HepG2 (cell line): ENCODE measurements around the gene BPHL. TPM values are rescaled to one million over a fixed set of nuclear protein-coding genes. Genes with fewer than 3 reads are reported as not detected.
A peak's percentile ranks its signal among the peaks of the same experiment; 100 is the strongest.

Source experiments
- AHR ChIP-seq: IDR thresholded peaks from 2 replicates; pipeline ENCODE4 v1.6.1; 2018; ENCODE audit warnings: missing genetic modification reagents, missing compliant biosample characterization
- ARHGAP35 ChIP-seq: sonication (generic); formaldehyde crosslinking; IDR thresholded peaks from 2 replicates; pipeline ENCODE4 v1.9.0; 2022; ENCODE audit warnings: mild to moderate bottlenecking, inconsistent platforms, moderate library complexity, missing genetic modification reagents, borderline replicate concordance
- ATF7 ChIP-seq, 2 experiments: fragments of 450-650 bp in 1 of 2; sonication (generic) in 1 of 2; formaldehyde crosslinking in 1 of 2; IDR thresholded peaks; 2 replicates each; pipeline versions ENCODE4 v1.4.0 to v1.6.1; 2016 to 2020; ENCODE audit warnings: antibody characterized with exemption in 1 of 2, mild to moderate bottlenecking in 1 of 2, missing genetic modification reagents in 1 of 2
- ATF7-NPFF ChIP-seq: sonication (generic); formaldehyde crosslinking; IDR thresholded peaks from 2 replicates; pipeline ENCODE4 v1.8.1; 2023; ENCODE audit warnings: mild to moderate bottlenecking, low read depth, missing genetic modification reagents, moderate library complexity
- FUBP1 ChIP-seq: sonication (generic); formaldehyde crosslinking; IDR thresholded peaks from 2 replicates; pipeline ENCODE4 v1.5.1; 2020; ENCODE audit warnings: missing genetic modification reagents, mild to moderate bottlenecking, borderline replicate concordance
- GLMP ChIP-seq: sonication (generic); formaldehyde crosslinking; IDR thresholded peaks from 2 replicates; pipeline ENCODE4 v1.9.0; 2021; ENCODE audit warnings: missing genetic modification reagents, mild to moderate bottlenecking, borderline replicate concordance
- HOXA3 ChIP-seq: sonication (generic); formaldehyde crosslinking; IDR thresholded peaks from 2 replicates; pipeline ENCODE4 v1.5.0; 2020; ENCODE audit warnings: missing genetic modification reagents
- KLF6 ChIP-seq: IDR thresholded peaks from 2 replicates; pipeline ENCODE4 v1.8.0; 2016; ENCODE audit warnings: missing biosample characterization, missing genetic modification reagents
- MIER3 ChIP-seq: IDR thresholded peaks from 2 replicates; pipeline ENCODE4 v1.6.1; 2016; ENCODE audit warnings: missing compliant biosample characterization, borderline replicate concordance
- NONO ChIP-seq, 2 experiments: fragments of 450-650 bp in 1 of 2; sonication (generic) in 1 of 2; formaldehyde crosslinking in 1 of 2; IDR thresholded peaks in 1 of 2; conservative IDR thresholded peaks in 1 of 2; 2 replicates each; pipeline versions ENCODE4 v1.6.1 to v1.8.0; 2017 to 2022; ENCODE audit warnings: mild to moderate bottlenecking in 1 of 2, missing genetic modification reagents in 1 of 2, moderate library complexity in 1 of 2
- PAX8 ChIP-seq: sonication (generic); formaldehyde crosslinking; IDR thresholded peaks from 2 replicates; pipeline ENCODE4 v1.8.0; 2022; ENCODE audit warnings: mild to moderate bottlenecking, missing genetic modification reagents, borderline replicate concordance
- PHF21A ChIP-seq: sonication (generic); formaldehyde crosslinking; IDR thresholded peaks from 2 replicates; pipeline ENCODE4 v1.5.0; 2020; ENCODE audit warnings: mild to moderate bottlenecking, missing genetic modification reagents
- RARG ChIP-seq: sonication (generic); formaldehyde crosslinking; IDR thresholded peaks from 2 replicates; pipeline ENCODE4 v1.4.0; 2020; ENCODE audit warnings: low read depth, mild to moderate bottlenecking, missing genetic modification reagents
- SMARCE1 ChIP-seq: fragments of 450-650 bp; IDR thresholded peaks from 2 replicates; pipeline ENCODE4 v1.6.1; 2017; ENCODE audit warnings: borderline replicate concordance
- SP4 ChIP-seq: sonication (generic); formaldehyde crosslinking; IDR thresholded peaks from 2 replicates; pipeline ENCODE4 v1.8.1; 2023; ENCODE audit warnings: mild to moderate bottlenecking, missing genetic modification reagents
- ZFAT ChIP-seq: sonication (generic); formaldehyde crosslinking; conservative IDR thresholded peaks from 2 replicates; pipeline ENCODE4 v1.8.1; 2023; ENCODE audit warnings: missing genetic modification reagents, inconsistent platforms
- ZNF3 ChIP-seq: IDR thresholded peaks from 2 replicates; pipeline ENCODE4 v1.7.0; 2017; ENCODE audit warnings: inconsistent platforms
- ZNF619 ChIP-seq: sonication (generic); formaldehyde crosslinking; IDR thresholded peaks from 2 replicates; pipeline ENCODE4 v1.4.0; 2020; ENCODE audit warnings: mild to moderate bottlenecking, missing genetic modification reagents
- polyA plus RNA-seq, 8 experiments: library from polyadenylated mRNA; depleted of rRNA in 3 of 8; stranded (reverse) in 7 of 8; unstranded in 1 of 8; fragments of >200 nt; fragmentation: Illumina TruSeq in 4 of 8; extraction: Trizol in 4 of 8; gene quantifications; 2 replicates each; pipeline versions ENCODE4 v1.2.1 to v1.2.3, GENCODE V29; 2011 to 2016; ENCODE audit warnings: low read depth in 4 of 8, missing spikeins in 1 of 8, mixed read lengths in 1 of 8; ENCODE audit not compliant: insufficient read depth in 1 of 8
- total RNA-seq, 5 experiments: library from RNA; depleted of rRNA; stranded (reverse); fragments of >200 nt; fragmentation: Illumina TruSeq; extraction: Trizol; gene quantifications; 2 replicates each; pipeline ENCODE4 v1.2.3, GENCODE V29; 2016; ENCODE audit warnings: low read depth in 1 of 5
- TF ChIP-seq, protein P1 (sequence below): IDR thresholded peaks from 2 replicates; pipeline ENCODE4 v1.6.1; 2016; ENCODE audit warnings: low read depth, missing genetic modification reagents, missing compliant biosample characterization
- TF ChIP-seq, protein P2 (sequence below): sonication (generic); formaldehyde crosslinking; IDR thresholded peaks from 2 replicates; pipeline ENCODE4 v1.4.0; 2020; ENCODE audit warnings: mild to moderate bottlenecking, missing genetic modification reagents

BPHL gene
- total and polyA plus RNA-seq, 2 of the 13 experiments (the other 11 are each of a cell fraction or from before 2014, with no cell fraction given), result 37.8 to 39.5 TPM

DNA sequence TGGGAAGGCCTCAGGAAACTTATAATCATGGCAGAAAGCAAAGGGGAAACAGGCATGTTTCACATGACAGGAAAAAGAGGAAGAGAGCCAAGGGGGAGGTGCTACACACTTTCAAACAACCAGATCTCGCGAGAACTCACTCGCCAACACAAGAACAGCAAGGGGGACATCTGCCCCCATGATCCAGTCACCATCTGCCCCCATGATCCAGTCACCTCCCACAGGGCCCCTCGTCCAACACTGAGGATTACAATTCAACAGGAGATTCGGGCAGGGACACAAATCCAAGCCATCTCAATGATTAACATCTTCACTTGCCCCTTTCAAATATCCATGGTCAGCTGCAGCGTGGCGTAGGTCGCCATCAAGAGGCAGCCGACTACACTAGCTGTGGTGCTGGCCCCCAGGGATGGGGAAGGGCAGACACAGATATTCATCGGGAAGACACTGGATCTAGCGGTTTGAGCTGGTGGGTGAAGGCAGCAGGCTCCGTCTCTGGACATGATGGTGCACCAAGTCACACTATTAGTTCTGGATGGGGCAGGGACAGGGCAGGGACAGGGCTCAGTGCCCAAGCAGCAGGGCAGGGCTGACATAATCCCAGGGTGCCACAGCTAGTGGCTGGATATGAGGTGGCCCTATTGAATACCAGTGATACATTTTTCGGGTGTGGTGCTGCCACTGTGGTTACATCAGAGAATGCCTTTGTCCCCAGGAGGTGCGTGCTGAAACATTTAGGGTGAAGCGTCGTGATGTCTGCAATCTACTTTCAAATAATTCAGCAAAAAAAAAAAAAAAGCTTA is 77.4 kb downstream of the BPHL start (continued):
- TF ChIP-seq, protein P1, sequence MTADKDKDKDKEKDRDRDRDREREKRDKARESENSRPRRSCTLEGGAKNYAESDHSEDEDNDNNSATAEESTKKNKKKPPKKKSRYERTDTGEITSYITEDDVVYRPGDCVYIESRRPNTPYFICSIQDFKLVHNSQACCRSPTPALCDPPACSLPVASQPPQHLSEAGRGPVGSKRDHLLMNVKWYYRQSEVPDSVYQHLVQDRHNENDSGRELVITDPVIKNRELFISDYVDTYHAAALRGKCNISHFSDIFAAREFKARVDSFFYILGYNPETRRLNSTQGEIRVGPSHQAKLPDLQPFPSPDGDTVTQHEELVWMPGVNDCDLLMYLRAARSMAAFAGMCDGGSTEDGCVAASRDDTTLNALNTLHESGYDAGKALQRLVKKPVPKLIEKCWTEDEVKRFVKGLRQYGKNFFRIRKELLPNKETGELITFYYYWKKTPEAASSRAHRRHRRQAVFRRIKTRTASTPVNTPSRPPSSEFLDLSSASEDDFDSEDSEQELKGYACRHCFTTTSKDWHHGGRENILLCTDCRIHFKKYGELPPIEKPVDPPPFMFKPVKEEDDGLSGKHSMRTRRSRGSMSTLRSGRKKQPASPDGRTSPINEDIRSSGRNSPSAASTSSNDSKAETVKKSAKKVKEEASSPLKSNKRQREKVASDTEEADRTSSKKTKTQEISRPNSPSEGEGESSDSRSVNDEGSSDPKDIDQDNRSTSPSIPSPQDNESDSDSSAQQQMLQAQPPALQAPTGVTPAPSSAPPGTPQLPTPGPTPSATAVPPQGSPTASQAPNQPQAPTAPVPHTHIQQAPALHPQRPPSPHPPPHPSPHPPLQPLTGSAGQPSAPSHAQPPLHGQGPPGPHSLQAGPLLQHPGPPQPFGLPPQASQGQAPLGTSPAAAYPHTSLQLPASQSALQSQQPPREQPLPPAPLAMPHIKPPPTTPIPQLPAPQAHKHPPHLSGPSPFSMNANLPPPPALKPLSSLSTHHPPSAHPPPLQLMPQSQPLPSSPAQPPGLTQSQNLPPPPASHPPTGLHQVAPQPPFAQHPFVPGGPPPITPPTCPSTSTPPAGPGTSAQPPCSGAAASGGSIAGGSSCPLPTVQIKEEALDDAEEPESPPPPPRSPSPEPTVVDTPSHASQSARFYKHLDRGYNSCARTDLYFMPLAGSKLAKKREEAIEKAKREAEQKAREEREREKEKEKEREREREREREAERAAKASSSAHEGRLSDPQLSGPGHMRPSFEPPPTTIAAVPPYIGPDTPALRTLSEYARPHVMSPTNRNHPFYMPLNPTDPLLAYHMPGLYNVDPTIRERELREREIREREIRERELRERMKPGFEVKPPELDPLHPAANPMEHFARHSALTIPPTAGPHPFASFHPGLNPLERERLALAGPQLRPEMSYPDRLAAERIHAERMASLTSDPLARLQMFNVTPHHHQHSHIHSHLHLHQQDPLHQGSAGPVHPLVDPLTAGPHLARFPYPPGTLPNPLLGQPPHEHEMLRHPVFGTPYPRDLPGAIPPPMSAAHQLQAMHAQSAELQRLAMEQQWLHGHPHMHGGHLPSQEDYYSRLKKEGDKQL (CRISPR knock-in tag), result no peak
- TF ChIP-seq SP4 (CRISPR knock-in tag), result peak; percentile 54; the same call in 1 of the 2 replicates
- peak; percentile 83; the same call in 1 of the 2 replicates for TF ChIP-seq PHF21A (CRISPR knock-in tag)
- TF ChIP-seq RARG (CRISPR knock-in tag), result no peak
- no peak for TF ChIP-seq ZNF619 (CRISPR knock-in tag)
- no peak for TF ChIP-seq ZNF3 (CRISPR knock-in tag)
- no peak for TF ChIP-seq NONO (IDR thresholded peaks at IDR 0.05)
- TF ChIP-seq NONO (CRISPR knock-in tag; conservative IDR thresholded peaks at IDR 0.05), result peak; percentile 35; the same call in 1 of the 2 replicates
- no peak; the same call in 1 of the 2 replicates for TF ChIP-seq MIER3 (CRISPR knock-in tag)
- no peak for TF ChIP-seq SMARCE1
- TF ChIP-seq ATF7-NPFF (CRISPR knock-in tag), result peak; percentile 78; the same call in 1 of the 2 replicates
- peak; percentile 67 for TF ChIP-seq HOXA3 (CRISPR knock-in tag)
- TF ChIP-seq ARHGAP35 (CRISPR knock-in tag), result no peak
- no peak for TF ChIP-seq PAX8 (CRISPR knock-in tag)
- no peak for TF ChIP-seq GLMP (CRISPR knock-in tag)
- no peak for TF ChIP-seq ATF7 (IDR thresholded peaks at IDR 0.05)
- TF ChIP-seq ATF7 (CRISPR knock-in tag; IDR thresholded peaks at IDR 0.05), result peak; percentile 28; the same call in 1 of the 2 replicates
- TF ChIP-seq AHR (CRISPR knock-in tag), result no peak
- TF ChIP-seq ZFAT, result no peak
- no peak for TF ChIP-seq KLF6 (CRISPR knock-in tag)
- TF ChIP-seq, protein P2, sequence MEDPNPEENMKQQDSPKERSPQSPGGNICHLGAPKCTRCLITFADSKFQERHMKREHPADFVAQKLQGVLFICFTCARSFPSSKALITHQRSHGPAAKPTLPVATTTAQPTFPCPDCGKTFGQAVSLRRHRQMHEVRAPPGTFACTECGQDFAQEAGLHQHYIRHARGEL (CRISPR knock-in tag), result no peak
- no peak for TF ChIP-seq FUBP1
